KOPT-K1 (cell line): ENCODE results near the gene JAML.
A peak's percentile ranks its signal among the peaks of the same experiment; 100 is the strongest.

Experiments
- H3K27ac ChIP-seq: fragments of 200-600 bp; sonication (generic); 2 replicates; pipeline ENCODE4 v1.5.1; 2016; ENCODE audit warnings: antibody characterized with exemption, mild to moderate bottlenecking, low read depth, low read length; ENCODE audit not compliant: poor library complexity, severe bottlenecking
- H3K36me3 ChIP-seq: fragments of 200-600 bp; sonication (generic); 2 replicates; pipeline ENCODE4 v1.5.1; 2017; ENCODE audit warnings: antibody characterized with exemption, mild to moderate bottlenecking, low read length, moderate library complexity; ENCODE audit not compliant: insufficient read depth
- H3K9me3 ChIP-seq: fragments of 200-600 bp; sonication (generic); 2 replicates; pipeline ENCODE4 v1.5.1; 2017; ENCODE audit warnings: antibody characterized with exemption, low read length, mild to moderate bottlenecking; ENCODE audit not compliant: insufficient read depth, poor library complexity, severe bottlenecking

JAML gene

GRCh38 chr11:118214210-118214914 lies 10.4 kb downstream of the JAML start:
- no peaks in the 10 kb centered on the region for H3K36me3 ChIP-seq
- no peaks in the 10 kb centered on the region for H3K9me3 ChIP-seq
- H3K27ac ChIP-seq = no peak overlapping the region

- H3K27ac ChIP-seq = no peak overlapping the region
- no peaks in the 10 kb centered on the region for H3K36me3 ChIP-seq
- H3K9me3 ChIP-seq = no peaks in the 10 kb centered on the region
Measured at GRCh38 chr11:118213781-118214180, 11.0 kb downstream of the JAML start.

- no peaks in the 10 kb centered on the region for H3K9me3 ChIP-seq
- no peaks in the 10 kb centered on the region for H3K36me3 ChIP-seq
- no peak overlapping the region for H3K27ac ChIP-seq
Measured at GRCh38 chr11:118213201-118213600, 11.6 kb downstream of the JAML start.

- Histone ChIP-seq H3K27ac (no peak overlapping the region), H3K36me3 (no peaks in the 10 kb centered on the region), H3K9me3 (no peaks in the 10 kb centered on the region)
Measured at GRCh38 chr11:118212781-118213191, 12.0 kb downstream of the JAML start.

- H3K36me3 ChIP-seq = no peaks in the 10 kb centered on the region
- H3K9me3 ChIP-seq = no peaks in the 10 kb centered on the region
- H3K27ac ChIP-seq = no peak overlapping the region
Measured at GRCh38 chr11:118212131-118212725, 12.6 kb downstream of the JAML start.

- Histone ChIP-seq H3K27ac (no peak overlapping the region), H3K36me3 (no peaks in the 10 kb centered on the region)
Measured at GRCh38 chr11:118211006-118211405, 13.8 kb downstream of the JAML start.

GRCh38 chr11:118210323-118210722 lies 14.5 kb downstream of the JAML start:
- Histone ChIP-seq H3K36me3 (no peaks in the 10 kb centered on the region), H3K9me3 (no peaks in the 10 kb centered on the region), H3K27ac (no peak overlapping the region)

More at GRCh38 chr11:118211006-118211405, 13.8 kb downstream of the JAML start:
- no peaks in the 10 kb centered on the region for H3K9me3 ChIP-seq

GRCh38 chr11:118209033-118209432 lies 15.8 kb downstream of the JAML start:
- Histone ChIP-seq H3K36me3 (no peaks in the 10 kb centered on the region), H3K9me3 (no peaks in the 10 kb centered on the region), H3K27ac (no peak overlapping the region)

GRCh38 chr11:118207079-118207478 lies 17.7 kb downstream of the JAML start:
- H3K36me3 ChIP-seq = no peaks in the 10 kb centered on the region
- no peak overlapping the region for H3K27ac ChIP-seq
- no peaks in the 10 kb centered on the region for H3K9me3 ChIP-seq

- H3K36me3 ChIP-seq = no peaks in the 10 kb centered on the region
- peak overlapping the region; percentile 9 for H3K27ac ChIP-seq
- no peaks in the 10 kb centered on the region for H3K9me3 ChIP-seq
Measured at GRCh38 chr11:118206391-118207031, 18.3 kb downstream of the JAML start.

- Histone ChIP-seq H3K9me3 (no peaks in the 10 kb centered on the region), H3K27ac (no peak overlapping the region), H3K36me3 (no peaks in the 10 kb centered on the region)
Measured at GRCh38 chr11:118205606-118206378, 19.0 kb downstream of the JAML start.

GRCh38 chr11:118202599-118203422 lies 22.0 kb downstream of the JAML start:
- H3K36me3 ChIP-seq = no peaks in the 10 kb centered on the region
- H3K9me3 ChIP-seq = no peaks in the 10 kb centered on the region
- H3K27ac ChIP-seq = peak overlapping the region; percentile 26

GRCh38 chr11:118201966-118202365 lies 22.8 kb downstream of the JAML start:
- peak overlapping the region; percentile 26 for H3K27ac ChIP-seq

GRCh38 chr11:118200901-118201680 lies 23.7 kb downstream of the JAML start:
- no peaks in the 10 kb centered on the region for H3K9me3 ChIP-seq
- H3K36me3 ChIP-seq = no peaks in the 10 kb centered on the region
- no peak overlapping the region for H3K27ac ChIP-seq

More at GRCh38 chr11:118201966-118202365, 22.8 kb downstream of the JAML start:
- H3K9me3 ChIP-seq = no peaks in the 10 kb centered on the region
- no peaks in the 10 kb centered on the region for H3K36me3 ChIP-seq
